ENCODE measurements around the gene LRMDA. TPM values are rescaled to one million over a fixed set of nuclear protein-coding genes. Genes with fewer than 3 reads are reported as not detected.

Gene LRMDA
- total and polyA plus RNA-seq, 2 of the 8 experiments (the other 6 are each of a cell fraction or from before 2014, with no cell fraction given): 0.86 to 2.8 TPM

DNA sequence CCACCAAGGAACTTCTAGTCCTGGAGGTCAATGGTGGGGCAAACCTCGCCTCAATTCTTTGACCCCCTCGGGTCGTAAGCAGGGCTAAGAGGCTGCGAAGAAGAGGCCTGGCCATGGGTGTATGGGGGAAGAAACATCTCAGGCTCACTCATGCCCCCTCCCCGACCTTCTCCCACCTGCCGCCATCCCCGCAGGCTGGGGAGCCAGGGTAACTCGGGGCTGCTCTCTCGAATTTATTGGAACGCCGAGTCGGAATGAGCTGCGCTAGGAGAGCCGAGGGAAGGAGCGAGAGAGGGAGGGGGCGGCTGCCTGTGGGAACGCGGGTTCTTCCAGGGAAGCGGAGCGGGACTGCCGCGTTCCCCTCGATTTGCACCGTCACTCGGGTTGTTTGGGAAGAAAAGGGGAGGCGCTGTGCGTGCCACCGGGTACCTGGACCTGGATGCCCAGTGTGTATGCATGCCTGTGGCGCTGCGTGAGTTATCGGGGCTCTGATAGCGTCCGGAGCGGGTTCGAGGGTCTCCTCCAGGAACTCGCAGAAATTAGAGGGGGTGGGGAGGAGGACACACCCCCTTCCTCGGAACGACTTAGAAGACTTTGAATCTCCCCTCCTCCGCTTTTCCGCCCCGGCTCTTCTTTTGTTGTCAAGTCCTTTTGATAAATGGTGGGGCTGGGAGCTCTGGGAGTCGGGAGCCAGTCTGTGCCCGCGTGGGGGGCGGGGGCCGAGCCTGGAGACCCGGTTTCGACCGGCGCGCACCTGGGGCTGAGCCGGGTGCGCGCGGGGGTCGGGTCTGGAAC, 28.1 kb upstream of the LRMDA start (continued):
- TF ChIP-seq TCF12 (IDR thresholded peaks at IDR 0.05; ENCODE audit: low read depth, low read length) (0 out of 2 replicates have a peak, but pooled peaks have one; percentile 35), SP2 (IDR thresholded peaks at IDR 0.05; ENCODE audit: low read length) (no peak), BRCA1 (IDR thresholded peaks at IDR 0.05; ENCODE audit: low read depth, low read length) (no peak), NANOG (IDR thresholded peaks at IDR 0.05; ENCODE audit: insufficient read depth, low read depth, low read length, poor library complexity, severe bottlenecking) (no peak), CHD2 (IDR thresholded peaks at IDR 0.05; ENCODE audit: low read length) (no peak), EP300 (IDR thresholded peaks at IDR 0.05; ENCODE audit: borderline replicate concordance in 1 of 2, low read depth in 2 of 2, low read length in 2 of 2) (no peak), CTBP2 (IDR thresholded peaks at IDR 0.05; ENCODE audit: borderline replicate concordance, insufficient read depth, insufficient read length, low read length) (peak; percentile 30), POU5F1 (IDR thresholded peaks at IDR 0.05; ENCODE audit: low read depth, low read length) (no peak), JUND (IDR thresholded peaks at IDR 0.05; ENCODE audit: low read length) (no peak)
